ENCODE data around the gene MACF1.

The MACF1 gene

GRCh38 chr1:39213511-39214002 lies 9.1 kb downstream of the MACF1 start:
- no peak for DNase-seq (ENCODE audit: low read depth in 2 of 2)

- DNase-seq (ENCODE audit: low read depth in 2 of 2), result no peak
These were observed 9.7 kb downstream of the MACF1 start for GRCh38 chr1:39214021-39214713.

DNA sequence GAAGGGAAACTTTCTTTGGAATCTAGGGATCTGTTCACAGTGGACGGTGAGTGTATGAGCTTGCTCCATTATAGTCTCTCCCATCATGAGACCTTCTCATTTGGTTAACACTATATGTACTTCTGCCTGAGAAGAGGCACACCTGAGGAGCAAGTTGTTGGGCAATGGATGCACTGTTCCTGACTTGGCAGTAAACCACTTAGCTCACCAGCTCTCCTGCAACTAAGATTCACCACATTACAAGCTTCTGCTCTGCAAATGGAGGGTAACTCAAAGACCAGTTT lies 10.2 kb downstream of the MACF1 start:
- DNase-seq (ENCODE audit: low read depth in 2 of 2), result no peak

DNA sequence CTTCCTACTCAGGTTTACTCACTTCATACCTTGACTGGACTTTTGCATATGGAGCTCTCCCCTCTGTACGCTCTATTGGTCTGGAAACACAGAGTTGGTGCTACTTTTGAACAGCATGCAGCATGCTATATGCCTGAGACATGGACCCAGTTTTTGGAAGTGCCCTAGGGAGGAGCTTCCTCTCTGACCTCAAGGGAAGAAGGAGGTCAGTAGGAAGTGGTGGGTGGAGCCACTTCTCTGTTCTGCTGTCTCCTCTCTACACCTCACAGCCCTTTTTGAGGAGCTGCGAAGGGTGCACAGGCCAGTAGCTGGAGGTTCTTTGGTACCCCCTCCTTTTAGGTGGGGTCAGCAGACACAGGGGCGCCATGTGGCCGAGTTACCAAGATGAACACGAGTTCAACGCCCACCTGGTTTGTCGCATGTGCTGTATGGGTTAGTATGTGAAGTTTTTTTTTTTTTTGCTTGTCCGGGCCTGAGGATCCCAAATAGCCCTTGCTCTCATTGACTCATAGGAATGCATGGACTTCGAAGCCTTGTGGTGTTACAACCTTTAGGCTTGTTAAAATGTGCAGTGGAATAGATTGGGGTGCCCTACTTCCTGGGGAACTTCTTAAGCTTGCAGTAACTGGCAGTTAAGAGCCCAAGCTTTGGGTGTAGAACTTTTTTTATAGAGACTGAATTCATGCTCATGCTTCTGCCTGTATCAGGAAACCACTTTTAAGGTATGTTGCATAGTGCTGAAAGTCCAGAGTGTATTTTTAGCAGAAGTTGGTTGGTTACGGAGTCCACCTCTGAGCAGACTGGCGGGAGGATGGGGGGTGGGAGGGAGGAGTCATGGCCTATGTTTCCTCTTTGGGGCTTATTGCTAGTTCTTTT lies 10.7 kb downstream of the MACF1 start:
- peak in 1 of 2 donors; percentile 46 for DNase-seq (ENCODE audit: low read depth in 2 of 2)

- DNase-seq (ENCODE audit: low read depth in 2 of 2), result no peak
These were observed 12.3 kb downstream of the MACF1 start for GRCh38 chr1:39216771-39217170.

DNA sequence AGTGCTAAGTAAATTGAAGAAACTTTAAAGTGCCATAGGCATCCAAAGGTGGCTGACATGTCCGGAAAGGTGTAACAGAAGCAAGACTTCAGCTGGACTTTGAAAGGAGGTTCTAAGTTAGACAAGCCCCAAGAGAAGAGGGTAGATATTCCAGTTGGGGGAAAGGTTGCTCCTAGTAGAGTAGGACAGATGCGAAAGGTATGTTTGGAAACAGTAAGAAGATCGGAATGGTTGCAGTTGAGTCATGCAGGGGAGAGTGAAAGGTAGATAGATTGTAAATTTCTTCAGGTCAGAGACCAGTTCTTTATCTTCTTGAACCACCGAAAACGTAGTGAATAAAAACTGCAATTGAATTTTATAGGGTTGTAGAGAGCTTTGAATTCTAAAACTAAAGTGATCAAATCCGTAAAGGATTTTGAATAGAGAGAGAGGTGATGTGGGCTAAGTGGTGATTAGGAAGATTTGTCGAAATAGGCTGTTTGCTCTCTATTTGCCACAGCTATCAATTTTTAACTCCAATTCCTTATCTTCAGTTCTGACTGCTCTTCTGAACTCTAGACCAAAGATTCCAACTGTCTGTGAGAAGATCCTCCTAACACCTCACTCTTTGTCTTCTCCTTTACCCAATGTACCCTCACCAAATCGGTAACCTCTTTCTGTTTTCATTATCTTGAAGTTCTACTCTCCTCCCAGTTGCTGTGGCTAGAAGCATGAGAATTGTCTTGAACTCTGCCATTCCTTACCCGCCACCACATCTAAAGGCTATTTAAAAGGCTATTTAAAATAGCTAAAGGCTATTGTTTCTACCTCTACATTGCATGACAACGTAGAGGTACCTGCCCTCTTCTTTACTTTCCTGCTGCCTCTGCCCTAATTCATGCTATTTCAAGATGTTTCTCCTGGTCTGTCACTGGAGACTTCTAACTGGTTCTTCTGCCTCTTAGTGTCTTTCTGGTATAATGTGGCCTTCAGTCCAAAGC lies 16.7 kb downstream of the MACF1 start:
- no peak for DNase-seq (ENCODE audit: low read depth in 2 of 2)

GRCh38 chr1:39224295-39224829 lies 19.9 kb downstream of the MACF1 start:
- no peak for DNase-seq (ENCODE audit: low read depth in 2 of 2)

DNA sequence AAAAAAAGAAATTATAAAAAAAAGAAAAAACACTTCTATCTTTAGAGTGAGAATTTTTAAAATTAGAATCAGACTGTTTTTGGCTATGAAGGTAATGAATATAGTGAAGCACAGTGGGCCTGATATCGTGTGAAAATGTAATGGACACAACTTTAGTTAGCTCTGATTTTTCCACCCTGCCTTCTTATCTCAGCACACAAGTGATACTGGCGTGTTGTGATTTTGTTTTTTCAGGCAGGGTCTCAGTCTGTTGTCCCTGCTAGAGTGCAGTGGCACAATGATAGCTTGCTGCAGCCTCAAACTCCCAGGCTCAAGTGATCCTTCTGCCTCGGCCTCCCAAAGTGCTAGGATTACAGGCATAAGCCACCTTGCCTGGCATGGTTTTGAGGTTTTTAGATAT lies 22.3 kb downstream of the MACF1 start:
- DNase-seq (ENCODE audit: low read depth in 2 of 2), result no peak

GRCh38 chr1:39228252-39228651 lies 23.8 kb downstream of the MACF1 start:
- DNase-seq (ENCODE audit: low read depth in 2 of 2), result no peak

DNA sequence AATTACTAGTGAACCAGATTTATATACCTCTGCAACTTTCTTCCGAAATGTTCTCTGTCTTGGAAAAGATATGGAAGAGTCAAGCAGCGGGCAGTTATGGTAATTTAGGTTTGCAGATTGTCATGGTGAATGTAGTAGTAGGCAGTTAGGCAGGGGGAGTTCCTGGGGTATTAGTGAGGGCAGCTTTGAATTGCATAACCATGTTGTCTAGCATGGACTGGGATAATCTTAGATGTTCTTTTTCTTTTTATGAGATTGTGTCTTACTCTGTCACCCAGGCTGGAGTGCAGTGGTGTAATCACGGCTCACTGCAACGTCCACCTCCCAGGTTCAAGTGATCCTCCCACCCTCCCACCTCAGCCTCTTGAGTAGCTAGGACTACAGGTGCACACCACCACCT lies 25.0 kb downstream of the MACF1 start:
- DNase-seq (ENCODE audit: low read depth in 2 of 2), result no peak

GRCh38 chr1:39230261-39231190 lies 26.0 kb downstream of the MACF1 start:
- DNase-seq (ENCODE audit: low read depth in 2 of 2), result peak; percentile 19 to 23

DNA sequence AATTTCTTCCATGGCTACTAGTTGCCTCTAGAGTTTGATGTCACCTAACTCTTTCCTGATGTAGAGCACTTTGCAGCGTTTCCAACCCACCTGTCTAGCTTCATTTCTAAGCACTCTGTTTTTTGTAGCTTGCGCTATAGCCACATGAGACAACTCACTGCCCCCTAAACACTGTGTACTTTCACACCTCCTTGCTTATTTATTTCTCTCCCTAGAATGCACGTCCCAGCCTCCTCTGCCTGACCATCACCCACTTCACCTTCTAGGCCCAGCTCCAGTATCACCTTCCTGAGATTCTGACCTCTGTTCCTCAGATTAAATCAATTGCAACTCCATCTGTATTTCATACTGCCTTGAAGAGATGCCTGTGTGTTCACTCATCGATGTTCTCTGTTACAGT lies 32.5 kb downstream of the MACF1 start:
- DNase-seq (ENCODE audit: low read depth in 2 of 2), result no peak

DNA sequence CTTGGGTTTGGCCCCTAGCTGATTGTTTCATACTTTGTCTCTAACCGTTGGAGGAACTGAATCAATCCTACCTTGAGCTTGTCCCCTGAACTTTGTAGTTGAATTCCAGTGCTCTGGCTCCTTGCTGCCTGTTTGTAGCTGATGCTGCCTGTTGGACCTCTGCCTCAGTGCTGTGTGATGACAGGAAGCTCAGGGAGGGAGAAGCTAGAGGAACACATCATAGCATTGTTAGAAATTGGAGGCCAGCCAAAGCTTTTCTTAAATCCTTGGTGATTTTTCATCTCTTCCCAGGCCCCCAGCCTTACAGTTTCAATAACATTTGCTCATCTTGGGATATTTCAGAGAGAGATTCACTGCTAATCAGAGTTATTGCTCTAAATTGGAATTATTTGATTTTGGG lies 34.0 kb downstream of the MACF1 start:
- DNase-seq (ENCODE audit: low read depth in 2 of 2), result no peak

GRCh38 chr1:39239968-39240367 lies 35.5 kb downstream of the MACF1 start:
- no peak for DNase-seq (ENCODE audit: low read depth in 2 of 2)

GRCh38 chr1:39243302-39243701 lies 38.8 kb downstream of the MACF1 start:
- no peak for DNase-seq (ENCODE audit: low read depth in 2 of 2)

DNA sequence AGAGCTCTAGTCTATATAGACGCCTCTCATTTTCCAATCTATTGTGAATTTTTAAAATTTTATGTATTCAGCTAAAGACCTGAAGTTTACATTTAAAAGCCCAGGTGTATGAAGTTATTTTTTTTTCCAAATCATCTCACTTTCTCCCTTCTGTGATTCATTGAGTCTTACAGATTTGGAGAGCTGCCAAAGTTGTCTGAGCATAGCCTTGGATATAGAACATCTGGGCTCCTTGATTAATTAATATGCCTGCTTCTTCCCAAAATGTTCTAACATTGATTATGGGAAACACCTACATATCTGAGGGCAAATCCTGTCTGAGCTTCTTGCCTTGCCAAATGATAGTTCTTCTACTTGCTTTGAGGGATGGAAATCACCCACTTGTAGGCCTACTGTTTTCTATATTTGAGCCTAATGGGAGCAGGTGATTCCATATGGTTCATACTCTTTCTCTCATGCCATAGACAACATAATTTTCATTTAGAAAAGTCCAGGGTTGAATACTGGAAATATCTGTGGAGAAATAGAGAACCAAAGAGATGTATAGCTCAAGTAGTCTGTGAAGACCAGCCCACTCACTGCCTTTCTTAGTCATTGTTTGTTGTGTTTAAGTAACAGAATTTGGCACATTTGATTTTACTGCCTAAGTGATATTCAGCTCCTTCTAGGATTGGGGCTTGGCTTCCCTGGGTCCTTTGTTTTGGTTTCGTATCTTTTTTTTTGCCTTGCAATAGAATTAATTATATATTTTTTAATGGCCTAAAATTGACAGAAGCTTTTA lies 46.2 kb downstream of the MACF1 start:
- DNase-seq (ENCODE audit: low read depth in 2 of 2), result no peak

DNA sequence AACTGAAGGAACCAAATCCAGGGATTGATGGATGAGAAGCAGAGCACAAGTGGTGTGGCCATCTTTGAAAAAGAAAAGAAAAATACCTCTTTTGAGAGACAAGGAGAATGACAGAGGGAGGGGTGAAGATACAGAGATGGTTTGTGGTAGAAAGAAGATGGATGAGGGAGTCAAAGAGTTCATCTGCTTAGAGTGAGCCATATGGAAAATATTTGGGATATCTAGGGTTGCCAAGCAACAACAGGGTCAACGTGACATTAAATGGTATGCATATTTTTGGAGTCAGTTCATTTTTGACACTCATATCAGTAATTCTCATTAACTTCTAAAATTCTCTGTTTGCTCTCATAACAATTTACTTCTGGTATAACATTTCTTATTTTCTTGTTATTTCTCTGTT lies 50.7 kb downstream of the MACF1 start:
- no peak for DNase-seq (ENCODE audit: low read depth in 2 of 2)

DNA sequence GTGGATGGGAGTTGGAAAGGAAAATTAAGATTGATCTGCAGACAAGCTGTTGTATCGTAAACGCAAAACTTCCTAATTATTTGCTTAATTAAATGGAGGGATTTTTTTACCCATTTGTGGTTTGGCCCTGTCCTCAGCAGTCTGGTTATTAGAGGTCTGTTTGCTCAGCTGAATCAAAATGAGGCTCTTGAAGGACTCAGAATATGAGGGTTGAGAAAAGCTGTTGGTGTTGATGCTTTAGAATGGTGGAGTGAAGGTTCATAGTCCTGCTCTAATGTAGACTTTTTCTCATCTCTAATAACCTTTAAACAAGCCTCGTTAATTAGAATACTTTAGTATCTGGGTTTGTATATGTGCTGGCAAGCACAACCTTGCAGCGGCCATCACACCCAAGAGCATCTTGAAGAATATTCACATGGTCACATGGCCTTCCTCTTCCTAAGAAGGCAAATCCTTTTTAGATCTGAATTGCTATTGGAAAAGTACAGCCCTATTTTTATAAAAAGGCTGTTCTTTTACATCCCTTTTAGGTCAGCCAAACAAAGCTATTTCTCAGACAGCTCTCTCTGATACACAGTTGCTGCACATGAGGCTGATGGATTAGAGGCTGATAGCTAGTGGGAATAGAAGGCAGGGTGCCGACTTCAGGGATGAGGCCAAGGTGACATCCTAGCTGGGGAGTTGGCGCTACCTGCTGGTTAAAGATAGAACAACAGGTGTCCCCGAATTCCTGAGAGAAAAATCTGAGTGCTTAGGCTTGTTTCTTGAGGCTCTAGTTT lies 53.8 kb downstream of the MACF1 start:
- peak; percentile 27 to 35 for DNase-seq (ENCODE audit: low read depth in 2 of 2)

DNA sequence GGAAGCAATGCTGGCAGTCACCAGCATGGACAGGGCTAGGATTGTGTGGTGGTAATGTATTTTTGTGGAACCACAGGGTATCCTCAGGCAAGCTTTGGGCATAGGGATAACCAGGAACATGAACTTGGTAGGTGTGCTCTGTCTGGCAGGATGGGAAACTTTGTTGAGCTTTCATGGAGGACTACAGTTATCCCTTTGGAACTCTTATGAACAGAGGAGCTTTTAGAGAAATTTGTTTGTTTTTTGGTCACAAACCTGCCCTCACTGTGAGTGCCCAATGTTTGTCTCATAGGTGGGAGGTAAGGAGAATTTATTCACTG lies 54.4 kb downstream of the MACF1 start:
- DNase-seq (ENCODE audit: low read depth in 2 of 2), result no peak

Measured in stimulated activated CD8-positive, alpha-beta memory T cell treated with anti-CD3 and anti-CD28 coated beads, Interleukin-7, amount 100 ng/mL, for 4 hours (primary cell).